HG02610 (cell line): ENCODE measurements around the gene SDCBP2.

ENCODE experiments used
- ATAC-seq: cut with Tn5 transposase; IDR thresholded peaks from one replicate; pipeline ENCODE4 v1.9.1; 2021; ENCODE audit warnings: mild to moderate bottlenecking, moderate library complexity; ENCODE audit not compliant: unreplicated experiment

Gene SDCBP2

GRCh38 chr20:1278993-1279392 lies 49.9 kb downstream of the SDCBP2 start:
- ATAC-seq, result no peak

GRCh38 chr20:1277529-1278322 lies 51.2 kb downstream of the SDCBP2 start:
- no peak for ATAC-seq

- ATAC-seq, result no peak
These were observed 53.0 kb downstream of the SDCBP2 start for GRCh38 chr20:1275919-1276318.

GRCh38 chr20:1274485-1275311 lies 54.2 kb downstream of the SDCBP2 start:
- ATAC-seq, result no peak

GRCh38 chr20:1273366-1273765 lies 55.6 kb downstream of the SDCBP2 start:
- ATAC-seq, result no peak

- no peak for ATAC-seq
These were observed 56.4 kb downstream of the SDCBP2 start for GRCh38 chr20:1272368-1273100.

GRCh38 chr20:1269850-1270249 lies 59.1 kb downstream of the SDCBP2 start:
- ATAC-seq, result no peak

GRCh38 chr20:1269235-1269634 lies 59.7 kb downstream of the SDCBP2 start:
- no peak for ATAC-seq

GRCh38 chr20:1267809-1268374 lies 61.0 kb downstream of the SDCBP2 start:
- ATAC-seq, result no peak

GRCh38 chr20:1267161-1267560 lies 61.8 kb downstream of the SDCBP2 start:
- ATAC-seq, result no peak

- peak; percentile 41 for ATAC-seq
These were observed 62.6 kb downstream of the SDCBP2 start, which contains the start of gene SNPH for GRCh38 chr20:1266167-1266973. Gene SNPH (plus strand): TSS chr20:1266294. CDS start chr20:1296240, 29,946 bp downstream.

GRCh38 chr20:1265916-1266166 lies 63.1 kb downstream of the SDCBP2 start:
- ATAC-seq, result no peak

GRCh38 chr20:1265226-1265915 lies 63.6 kb downstream of the SDCBP2 start:
- ATAC-seq, result no peak

- no peak for ATAC-seq
These were observed 64.2 kb downstream of the SDCBP2 start for GRCh38 chr20:1264727-1265126.

- no peak for ATAC-seq
These were observed 65.1 kb downstream of the SDCBP2 start for GRCh38 chr20:1263853-1264252.
